Islet precursor cell (in vitro differentiated cells): Measurements from ENCODE around the gene CENPS.
"Not testable (repeated sequence)": the region's sequence is repeated elsewhere in the genome, so short reads cannot be mapped to it uniquely, and the experiment has no call there.

ENCODE experiments used
- DNase-seq: peaks from one replicate; pipeline ENCODE4 v3.0.0-alpha.2; 2018

CENPS gene

GRCh38 chr1:10421637-10422036, 8.6 kb upstream of the CENPS start:
- DNase-seq: no peak

- no peak for DNase-seq
These were observed 6.2 kb upstream of the CENPS start for GRCh38 chr1:10424034-10424433.

- no peak for DNase-seq
These were observed 5.6 kb upstream of the CENPS start for GRCh38 chr1:10424651-10425050.

- DNase-seq: not testable (repeated sequence)
These were observed 4.3 kb upstream of the CENPS start for GRCh38 chr1:10425826-10426534.

- not testable (repeated sequence) for DNase-seq
These were observed 3.7 kb upstream of the CENPS start for GRCh38 chr1:10426535-10426848.

- DNase-seq: no peak
These were observed 1.2 kb upstream of the CENPS start for GRCh38 chr1:10428984-10429383.

GRCh38 chr1:10429868-10430215, 391 bp upstream of the CENPS start:
- no peak for DNase-seq

GRCh38 chr1:10431070-10431730, 967 bp downstream of the CENPS start:
- DNase-seq: no peak

GRCh38 chr1:10432910-10433700, 2.9 kb downstream of the CENPS start:
- DNase-seq: no peak

- no peak for DNase-seq
These were observed 3.6 kb downstream of the CENPS start for GRCh38 chr1:10433790-10434189.

- DNase-seq: no peak
These were observed 4.4 kb downstream of the CENPS start for GRCh38 chr1:10434590-10434989.

GRCh38 chr1:10437052-10437451, 6.8 kb downstream of the CENPS start:
- no peak for DNase-seq

- peak; percentile 80 for DNase-seq
These were observed 8.5 kb downstream of the CENPS start for GRCh38 chr1:10438677-10439163.

GRCh38 chr1:10440305-10440704, 10.1 kb downstream of the CENPS start:
- DNase-seq: no peak

GRCh38 chr1:10440794-10441193, 10.6 kb downstream of the CENPS start:
- no peak for DNase-seq

GRCh38 chr1:10444248-10444647, 14.0 kb downstream of the CENPS start:
- DNase-seq: no peak

GRCh38 chr1:10444795-10445397, 14.7 kb downstream of the CENPS start:
- no peak for DNase-seq

GRCh38 chr1:10446790-10447422, 16.7 kb downstream of the CENPS start:
- DNase-seq: no peak

- no peak for DNase-seq
These were observed 19.5 kb downstream of the CENPS start, which contains the start of gene CORT for GRCh38 chr1:10449751-10450150. CORT (plus strand) TSS chr1:10450031; CDS start chr1:10450224, 193 bp downstream.

GRCh38 chr1:10450156-10450814, 20.1 kb downstream of the CENPS start:
- DNase-seq: no peak

GRCh38 chr1:10450836-10451235, 20.6 kb downstream of the CENPS start:
- no peak for DNase-seq

GRCh38 chr1:10451287-10451686, 21.1 kb downstream of the CENPS start:
- peak; percentile 67 for DNase-seq
